HFFc6 (cell line): ENCODE results near the gene MGAT5. TPM values are rescaled to one million over a fixed set of nuclear protein-coding genes. Genes with fewer than 3 reads are reported as not detected.

Experiments used
- DNase-seq: peaks from one replicate; pipeline ENCODE4 v3.0.0-alpha.2; 2018
- H3K27ac Mint-ChIP-seq: 2 replicates; pipeline ENCODE4 v1.8.0; 2020; ENCODE audit warnings: mild to moderate bottlenecking, mixed read lengths
- H3K27me3 Mint-ChIP-seq: 2 replicates; pipeline ENCODE4 v1.8.0; 2021; ENCODE audit warnings: mild to moderate bottlenecking, moderate library complexity, mixed read lengths; ENCODE audit not compliant: insufficient read depth
- H3K36me3 Mint-ChIP-seq: 2 replicates; pipeline ENCODE4 v1.8.0; 2021; ENCODE audit warnings: low read depth, mixed read lengths
- H3K4me1 Mint-ChIP-seq: 2 replicates; pipeline ENCODE4 v1.8.0; 2020; ENCODE audit warnings: low read depth, mixed read lengths
- H3K4me3 Mint-ChIP-seq: 2 replicates; pipeline ENCODE4 v1.8.0; 2020; ENCODE audit warnings: mild to moderate bottlenecking, moderate library complexity, mixed read lengths
- H3K9me3 Mint-ChIP-seq: 2 replicates; pipeline ENCODE4 v1.8.0; 2020; ENCODE audit warnings: mild to moderate bottlenecking, mixed read lengths
- total RNA-seq, 6 experiments: library from RNA; stranded (reverse); fragmentation: NEBNext Ultra II Directional; extraction: Animal tissue kit (Norgen Biotek cat#: 25700); gene quantifications; 2 replicates in 1 of 6; 3 replicates in 5 of 6; pipeline ENCODE4 v1.2.3, GENCODE V29; 2021
- TF ChIP-seq, protein P1 (sequence below): fragments of 200-600 bp; sonication (generic); IDR thresholded peaks from 2 replicates; pipeline ENCODE4 v1.5.0; 2021; ENCODE audit warnings: antibody characterized with exemption, mild to moderate bottlenecking

The MGAT5 gene
- total RNA-seq, 6 experiments from 2014 or later = 104 to 129 (median 113) TPM

DNA sequence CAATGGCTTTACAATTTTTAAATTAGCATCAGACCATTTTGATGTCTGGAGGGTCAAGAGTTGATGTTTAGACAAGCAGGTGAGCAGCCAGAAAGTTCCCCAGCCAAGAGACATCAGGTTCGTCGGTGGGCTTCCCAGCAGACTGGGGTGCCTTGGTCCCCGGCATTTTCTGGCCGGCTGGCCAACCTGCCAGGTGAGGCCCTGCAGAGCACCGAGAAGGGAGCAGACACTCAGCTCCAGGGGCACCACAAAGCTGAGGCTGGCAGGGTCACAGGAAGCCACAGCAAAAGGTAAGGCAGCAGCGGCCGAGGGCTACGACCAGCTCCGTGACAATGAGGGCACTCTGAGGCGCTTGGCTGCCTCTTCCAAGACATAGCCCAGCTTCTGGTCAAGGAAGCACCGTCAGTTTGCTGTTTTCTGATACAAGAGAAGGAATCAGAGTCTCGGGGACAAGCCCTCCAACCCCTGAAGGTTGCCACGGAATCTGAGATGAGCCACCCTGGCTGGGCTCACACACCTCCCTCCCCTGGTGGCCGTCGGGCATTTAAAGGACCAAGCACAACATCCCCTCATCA lies 229.0 kb downstream of the MGAT5 start:
- Mint-ChIP-seq H3K4me1 (no peaks in the 10 kb centered on the region), H3K27me3 (peaks cover 35% of the 10 kb centered on the region), H3K9me3 (no peaks in the 10 kb centered on the region), H3K27ac (no peak overlapping the region), H3K4me3 (no peak overlapping the region), H3K36me3 (no peaks in the 10 kb centered on the region)
- TF ChIP-seq, protein P1, sequence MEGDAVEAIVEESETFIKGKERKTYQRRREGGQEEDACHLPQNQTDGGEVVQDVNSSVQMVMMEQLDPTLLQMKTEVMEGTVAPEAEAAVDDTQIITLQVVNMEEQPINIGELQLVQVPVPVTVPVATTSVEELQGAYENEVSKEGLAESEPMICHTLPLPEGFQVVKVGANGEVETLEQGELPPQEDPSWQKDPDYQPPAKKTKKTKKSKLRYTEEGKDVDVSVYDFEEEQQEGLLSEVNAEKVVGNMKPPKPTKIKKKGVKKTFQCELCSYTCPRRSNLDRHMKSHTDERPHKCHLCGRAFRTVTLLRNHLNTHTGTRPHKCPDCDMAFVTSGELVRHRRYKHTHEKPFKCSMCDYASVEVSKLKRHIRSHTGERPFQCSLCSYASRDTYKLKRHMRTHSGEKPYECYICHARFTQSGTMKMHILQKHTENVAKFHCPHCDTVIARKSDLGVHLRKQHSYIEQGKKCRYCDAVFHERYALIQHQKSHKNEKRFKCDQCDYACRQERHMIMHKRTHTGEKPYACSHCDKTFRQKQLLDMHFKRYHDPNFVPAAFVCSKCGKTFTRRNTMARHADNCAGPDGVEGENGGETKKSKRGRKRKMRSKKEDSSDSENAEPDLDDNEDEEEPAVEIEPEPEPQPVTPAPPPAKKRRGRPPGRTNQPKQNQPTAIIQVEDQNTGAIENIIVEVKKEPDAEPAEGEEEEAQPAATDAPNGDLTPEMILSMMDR = no peak
- no peak for DNase-seq

DNA sequence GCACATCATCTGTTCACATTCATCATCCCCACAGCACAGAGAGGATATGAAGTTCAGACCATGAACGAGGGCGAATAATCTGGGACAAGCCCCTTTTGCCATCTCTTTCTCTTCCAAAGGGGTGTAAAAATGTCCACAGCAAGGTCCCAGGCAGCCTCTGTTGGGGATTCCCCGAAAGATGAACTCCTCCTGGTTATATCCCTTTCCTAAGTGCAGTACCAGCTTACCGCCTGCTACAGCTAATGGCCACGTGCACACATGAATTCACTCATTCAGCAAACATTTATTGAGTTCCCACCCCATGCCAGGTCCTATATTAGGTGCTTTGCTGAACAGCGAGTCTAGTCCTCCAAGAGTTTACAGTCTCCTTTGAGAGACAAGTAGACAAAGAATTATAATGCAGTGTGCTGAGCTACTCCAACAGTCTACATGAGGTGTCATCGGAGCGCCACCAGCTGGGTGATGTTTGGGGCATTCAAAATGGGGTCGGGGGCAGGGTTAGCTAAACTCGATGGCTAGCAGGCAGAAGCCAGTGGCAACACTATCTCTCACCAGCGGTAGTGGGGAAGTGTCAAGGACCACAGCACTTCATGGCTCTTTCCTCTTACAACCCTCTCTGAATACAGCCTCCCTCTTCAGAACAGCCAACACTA lies 236.0 kb downstream of the MGAT5 start:
- H3K4me1 Mint-ChIP-seq = no peaks in the 10 kb centered on the region
- H3K36me3 Mint-ChIP-seq = no peaks in the 10 kb centered on the region
- DNase-seq = no peak
- H3K9me3 Mint-ChIP-seq = no peaks in the 10 kb centered on the region
- peaks cover 19% of the 10 kb centered on the region for H3K27me3 Mint-ChIP-seq
- no peak overlapping the region for H3K27ac Mint-ChIP-seq
- H3K4me3 Mint-ChIP-seq = no peak overlapping the region
- TF ChIP-seq, protein P1 = no peak

DNA sequence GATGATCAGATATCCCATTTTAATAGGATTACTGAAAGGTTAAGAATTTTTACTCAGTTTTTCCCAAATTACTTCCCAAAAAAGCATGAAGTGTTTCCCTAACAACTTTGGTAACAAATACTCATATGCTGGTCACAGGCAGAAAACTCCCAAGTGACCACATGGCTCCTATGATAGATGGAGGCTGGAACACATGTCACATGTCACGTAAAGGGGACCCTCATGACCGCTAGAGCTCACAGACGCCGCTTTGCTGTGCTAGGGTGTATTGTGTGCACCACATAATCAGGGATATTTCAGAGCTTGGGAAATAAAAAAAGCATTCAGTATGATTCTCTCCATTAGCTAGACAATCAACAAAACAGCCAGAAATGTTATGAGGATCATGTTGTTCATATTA lies 236.7 kb downstream of the MGAT5 start:
- H3K36me3 Mint-ChIP-seq = no peaks in the 10 kb centered on the region
- H3K4me3 Mint-ChIP-seq = no peak overlapping the region
- TF ChIP-seq, protein P1 = no peak
- no peaks in the 10 kb centered on the region for H3K9me3 Mint-ChIP-seq
- no peaks in the 10 kb centered on the region for H3K4me1 Mint-ChIP-seq
- peaks cover 19% of the 10 kb centered on the region for H3K27me3 Mint-ChIP-seq
- no peak overlapping the region for H3K27ac Mint-ChIP-seq
- no peak for DNase-seq

DNA sequence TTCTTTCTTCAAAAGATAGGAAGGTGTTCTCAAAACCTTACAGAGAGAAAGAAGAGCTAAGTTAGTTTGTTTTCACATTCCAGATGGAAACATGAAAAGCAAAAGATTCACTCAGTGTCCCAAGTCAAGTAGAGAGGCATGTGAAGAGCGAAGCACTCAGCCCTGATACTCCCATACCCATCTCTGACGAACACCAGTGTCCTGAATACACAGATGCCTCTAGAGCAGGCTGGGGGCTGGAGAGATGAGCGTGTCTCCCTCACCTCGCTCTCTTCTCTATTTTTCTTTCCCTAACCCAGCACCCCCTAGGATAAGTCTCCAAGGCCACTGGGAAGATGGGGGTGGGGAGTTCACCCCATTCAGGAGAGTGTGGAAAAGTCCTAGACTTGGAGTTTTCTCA lies 237.2 kb downstream of the MGAT5 start:
- no peak for DNase-seq
- Mint-ChIP-seq H3K4me3 (no peak overlapping the region), H3K4me1 (no peaks in the 10 kb centered on the region), H3K36me3 (no peaks in the 10 kb centered on the region), H3K27me3 (peaks cover 19% of the 10 kb centered on the region), H3K9me3 (no peaks in the 10 kb centered on the region), H3K27ac (no peak overlapping the region)
- TF ChIP-seq, protein P1 = no peak

DNA sequence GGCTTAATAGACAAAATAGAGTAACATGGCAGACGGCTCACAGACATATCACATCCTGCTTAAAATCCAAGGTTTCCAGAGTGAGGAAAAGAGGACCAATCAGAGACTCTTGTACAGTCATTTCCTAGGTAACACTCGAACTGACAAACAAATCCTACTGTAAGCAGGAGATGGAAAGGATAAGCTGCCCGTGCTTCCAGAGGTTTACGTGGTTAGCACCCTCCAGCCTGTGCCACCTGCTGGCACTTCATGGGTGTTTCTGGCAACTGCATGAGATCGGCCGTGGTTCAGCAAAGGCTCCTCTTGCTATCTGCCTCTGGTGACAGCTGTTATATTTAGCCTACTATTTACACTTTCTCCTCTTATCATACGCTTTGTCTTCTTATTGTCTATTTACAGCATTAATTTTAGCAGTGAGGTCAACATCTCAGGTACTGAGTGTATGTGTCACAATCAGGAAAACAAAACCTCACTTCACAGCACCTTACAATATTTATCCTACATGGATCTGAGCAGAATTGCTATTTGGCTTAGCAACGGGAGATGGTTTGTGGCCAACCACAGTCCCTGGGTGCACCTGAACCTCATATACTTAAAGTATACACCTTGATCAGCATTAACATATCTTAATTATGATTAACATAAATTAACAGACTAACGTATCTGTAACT lies 238.0 kb downstream of the MGAT5 start:
- Mint-ChIP-seq H3K4me1 (no peaks in the 10 kb centered on the region), H3K36me3 (no peaks in the 10 kb centered on the region), H3K27ac (no peak overlapping the region), H3K9me3 (no peaks in the 10 kb centered on the region), H3K27me3 (peaks cover 24% of the 10 kb centered on the region), H3K4me3 (no peak overlapping the region)
- TF ChIP-seq, protein P1 = no peak
- no peak for DNase-seq
